ENCODE data around the gene SH3GLB2.
"Not testable (repeated sequence)": the region's sequence is repeated elsewhere in the genome, so short reads cannot be mapped to it uniquely, and the experiment has no call there.

Gene SH3GLB2

GRCh38 chr9:128979111-128979510 is 49.0 kb downstream of the SH3GLB2 start:
- no peak overlapping the region for H3K4me3 ChIP-seq (ENCODE audit: low read depth, low read length)
- no peak for TF ChIP-seq CTCF (IDR thresholded peaks at IDR 0.05; ENCODE audit: low read depth, low read length, missing control alignments)
- no peak for DNase-seq (ENCODE audit: low read depth)

GRCh38 chr9:128972956-128973355 is 55.2 kb downstream of the SH3GLB2 start:
- no peak for TF ChIP-seq CTCF (IDR thresholded peaks at IDR 0.05; ENCODE audit: low read depth, low read length, missing control alignments)
- no peak overlapping the region for H3K4me3 ChIP-seq (ENCODE audit: low read depth, low read length)
- DNase-seq (ENCODE audit: low read depth): no peak

GRCh38 chr9:128969491-128969890 is 58.6 kb downstream of the SH3GLB2 start:
- H3K4me3 ChIP-seq (ENCODE audit: low read depth, low read length): no peak overlapping the region
- no peak for DNase-seq (ENCODE audit: low read depth)
- TF ChIP-seq CTCF (IDR thresholded peaks at IDR 0.05; ENCODE audit: low read depth, low read length, missing control alignments): no peak

- H3K4me3 ChIP-seq (ENCODE audit: low read depth, low read length); DNase-seq (ENCODE audit: low read depth): not testable (repeated sequence)
Observed at GRCh38 chr9:128961403-128961802, 66.7 kb downstream of the SH3GLB2 start.

All from GM12864 (cell line).